Progenitor cell of endocrine pancreas (in vitro differentiated cells): Measurements from ENCODE around the gene TCF7. TPM values are rescaled to one million over a fixed set of nuclear protein-coding genes. Genes with fewer than 3 reads are reported as not detected.

ENCODE experiments used
- DNase-seq: peaks from one replicate; pipeline ENCODE4 v3.0.0; 2021; ENCODE audit warnings: low spot score; ENCODE audit not compliant: unreplicated experiment
- H3K27ac Mint-ChIP-seq: 2 replicates; pipeline ENCODE4 v1.8.0; 2021; ENCODE audit warnings: mild to moderate bottlenecking, moderate library complexity, mixed read lengths
- H3K27me3 Mint-ChIP-seq: 2 replicates; pipeline ENCODE4 v1.8.0; 2021; ENCODE audit warnings: mixed read lengths
- H3K36me3 Mint-ChIP-seq: 2 replicates; pipeline ENCODE4 v1.8.0; 2022; ENCODE audit warnings: mixed read lengths; ENCODE audit not compliant: insufficient read depth
- H3K4me1 Mint-ChIP-seq: 2 replicates; pipeline ENCODE4 v1.8.0; 2021; ENCODE audit warnings: low read depth, mixed read lengths
- H3K4me3 Mint-ChIP-seq: 2 replicates; pipeline ENCODE4 v1.8.0; 2021; ENCODE audit warnings: low read depth, mild to moderate bottlenecking, moderate library complexity, mixed read lengths
- H3K9me3 Mint-ChIP-seq: 2 replicates; pipeline ENCODE4 v1.8.0; 2021; ENCODE audit warnings: low read depth, mixed read lengths
- CTCF ChIP-seq: fragments of 200-600 bp; sonication (generic); IDR thresholded peaks from one replicate; pipeline ENCODE4 v1.5.0; 2021; ENCODE audit warnings: antibody characterized with exemption, mild to moderate bottlenecking; ENCODE audit not compliant: unreplicated experiment
- total RNA-seq: library from RNA; stranded (reverse); gene quantifications from 2 replicates; pipeline ENCODE4 v1.2.1, GENCODE V29; 2021

The TCF7 gene
- total RNA-seq, 1 donor from 2014 or later: 14.4 TPM

- TF ChIP-seq CTCF: no peak
- DNase-seq: no peak
- H3K36me3 Mint-ChIP-seq: no peaks in the 10 kb centered on the region
- H3K9me3 Mint-ChIP-seq: no peaks in the 10 kb centered on the region
- peaks cover 3% of the 10 kb centered on the region for H3K4me1 Mint-ChIP-seq
- H3K27me3 Mint-ChIP-seq: peaks cover 20% of the 10 kb centered on the region
- no peak overlapping the region for H3K27ac Mint-ChIP-seq
- no peak overlapping the region for H3K4me3 Mint-ChIP-seq
Measured at GRCh38 chr5:134072471-134073210, 41.8 kb upstream of the TCF7 start.

- H3K27me3 Mint-ChIP-seq: peaks cover 20% of the 10 kb centered on the region
- no peak overlapping the region for H3K27ac Mint-ChIP-seq
- TF ChIP-seq CTCF: no peak
- no peak for DNase-seq
- H3K36me3 Mint-ChIP-seq: no peaks in the 10 kb centered on the region
- H3K9me3 Mint-ChIP-seq: no peaks in the 10 kb centered on the region
- no peak overlapping the region for H3K4me3 Mint-ChIP-seq
- peaks cover 3% of the 10 kb centered on the region for H3K4me1 Mint-ChIP-seq
Measured at GRCh38 chr5:134073404-134073803, 41.1 kb upstream of the TCF7 start.

- no peaks in the 10 kb centered on the region for H3K36me3 Mint-ChIP-seq
- no peak overlapping the region for H3K27ac Mint-ChIP-seq
- H3K9me3 Mint-ChIP-seq: no peaks in the 10 kb centered on the region
- H3K4me3 Mint-ChIP-seq: no peak overlapping the region
- peaks cover 16% of the 10 kb centered on the region for H3K27me3 Mint-ChIP-seq
- H3K4me1 Mint-ChIP-seq: no peaks in the 10 kb centered on the region
- no peak for DNase-seq
- no peak for TF ChIP-seq CTCF
Measured at GRCh38 chr5:134075102-134075501, 39.4 kb upstream of the TCF7 start.

- Mint-ChIP-seq H3K27ac (no peak overlapping the region), H3K36me3 (no peaks in the 10 kb centered on the region), H3K27me3 (no peaks in the 10 kb centered on the region), H3K4me3 (no peak overlapping the region), H3K9me3 (no peaks in the 10 kb centered on the region), H3K4me1 (no peaks in the 10 kb centered on the region)
- no peak for TF ChIP-seq CTCF
- DNase-seq: no peak
Measured at GRCh38 chr5:134077926-134078580, 36.4 kb upstream of the TCF7 start.

GRCh38 chr5:134079748-134080581 lies 34.5 kb upstream of the TCF7 start:
- H3K4me1 Mint-ChIP-seq: peaks cover 2% of the 10 kb centered on the region

More at GRCh38 chr5:134079748-134080581, 34.5 kb upstream of the TCF7 start:
- Mint-ChIP-seq H3K36me3 (no peaks in the 10 kb centered on the region), H3K27ac (no peak overlapping the region), H3K4me3 (no peak overlapping the region), H3K27me3 (no peaks in the 10 kb centered on the region), H3K9me3 (no peaks in the 10 kb centered on the region)
- DNase-seq: no peak
- TF ChIP-seq CTCF: no peak
